Stimulated activated naive CD4-positive, alpha-beta T cell (primary cell): ENCODE results near the gene HMCN1.

ENCODE experiments used
- DNase-seq, 6 experiments: peaks; one replicate each; lab custom pipeline; 2025; lab: John Stamatoyannopoulos, UW

The HMCN1 gene

GRCh38 chr1:186030453-186030852 is 296.3 kb downstream of the HMCN1 start:
- DNase-seq = no peak

DNA sequence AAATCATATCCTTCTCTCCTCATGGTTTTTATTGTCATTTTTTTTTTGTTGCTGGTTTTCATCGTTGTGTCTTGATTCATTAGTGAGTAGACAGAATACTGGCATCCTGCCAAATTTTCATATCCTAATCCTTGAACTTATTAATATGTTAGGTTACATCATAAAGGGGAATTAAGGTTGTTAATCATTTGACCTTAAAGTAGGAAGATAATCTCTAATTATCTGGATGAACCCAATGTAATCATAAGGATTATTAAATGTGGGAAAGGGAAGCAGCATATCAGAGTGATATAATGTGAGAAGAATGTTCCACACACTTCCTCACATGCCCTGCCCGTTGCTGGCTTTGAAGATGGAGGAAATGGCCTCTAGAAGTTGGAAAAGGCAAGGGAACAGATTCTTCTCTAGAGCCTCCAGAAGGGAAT is 299.7 kb downstream of the HMCN1 start:
- no peak for DNase-seq

GRCh38 chr1:186042230-186042629 is 308.0 kb downstream of the HMCN1 start:
- no peak for DNase-seq

- DNase-seq = no peak
These were observed 309.1 kb downstream of the HMCN1 start for GRCh38 chr1:186043296-186043695.

- DNase-seq = no peak
These were observed 310.0 kb downstream of the HMCN1 start for GRCh38 chr1:186044079-186044685.

GRCh38 chr1:186046437-186047211 is 312.4 kb downstream of the HMCN1 start:
- no peak for DNase-seq

DNA sequence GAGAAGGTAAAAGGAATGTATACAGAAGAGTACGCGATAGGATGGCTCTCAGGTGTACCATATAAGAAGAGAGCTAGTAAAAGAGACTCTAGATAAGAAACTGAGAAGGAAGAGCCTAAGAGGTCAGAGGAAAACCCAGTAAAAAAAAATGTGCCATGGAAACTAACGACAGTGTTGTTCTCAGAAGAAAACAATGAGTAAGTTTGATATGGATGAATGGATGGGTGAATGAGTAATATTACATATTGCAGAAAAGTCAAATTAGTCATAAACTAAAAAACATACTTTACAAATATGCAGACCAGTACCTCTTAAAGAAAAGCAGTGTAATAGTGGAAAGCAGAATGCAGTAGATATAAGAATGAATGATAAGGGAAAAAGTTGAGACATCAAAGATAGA is 316.2 kb downstream of the HMCN1 start:
- DNase-seq = no peak

DNA sequence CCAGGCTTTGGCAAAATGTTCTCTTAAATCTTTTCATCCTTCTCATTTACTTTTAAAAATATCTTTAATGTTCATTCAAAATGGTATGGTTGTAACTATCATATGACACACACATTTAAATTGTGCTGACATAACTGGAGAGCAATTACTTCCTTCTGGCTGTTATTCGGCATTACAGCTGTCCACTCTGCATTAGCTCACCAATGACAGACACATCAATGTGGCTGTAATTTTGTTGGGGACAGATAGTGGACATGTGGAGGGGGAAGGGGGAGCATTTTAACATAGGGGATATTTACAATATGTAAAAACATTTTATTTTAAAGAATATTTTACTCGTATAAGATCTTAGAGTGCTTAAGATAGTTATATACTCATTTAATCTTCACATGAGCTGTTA is 319.8 kb downstream of the HMCN1 start:
- no peak for DNase-seq

- DNase-seq = no peak
These were observed 320.7 kb downstream of the HMCN1 start for GRCh38 chr1:186054932-186055331.

GRCh38 chr1:186055846-186056245 is 321.7 kb downstream of the HMCN1 start:
- DNase-seq = no peak

- no peak for DNase-seq
These were observed 322.9 kb downstream of the HMCN1 start for GRCh38 chr1:186057086-186057485.

DNA sequence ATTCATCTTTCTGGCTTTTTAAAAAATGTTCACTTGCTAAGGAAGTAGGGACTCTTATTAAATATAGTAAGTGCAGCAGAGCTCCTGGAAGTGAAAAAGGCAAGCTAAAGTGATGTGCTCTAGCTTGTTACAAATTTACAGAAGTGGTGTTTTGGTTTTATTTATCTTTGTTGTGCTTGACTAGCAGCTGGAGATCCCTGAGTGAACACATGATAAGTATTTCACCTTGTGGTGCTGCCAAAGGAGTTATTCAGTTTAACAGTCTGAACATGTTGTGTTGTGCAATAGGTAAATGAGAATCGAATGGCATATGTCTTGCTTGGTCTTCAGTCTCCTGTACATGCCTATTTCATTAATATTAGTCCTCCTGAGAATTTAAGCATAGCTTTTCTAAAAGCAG is 325.1 kb downstream of the HMCN1 start:
- no peak for DNase-seq

GRCh38 chr1:186059752-186060151 is 325.6 kb downstream of the HMCN1 start:
- DNase-seq = no peak

- DNase-seq = no peak
These were observed 326.0 kb downstream of the HMCN1 start for GRCh38 chr1:186060226-186060625.

- no peak for DNase-seq
These were observed 329.0 kb downstream of the HMCN1 start for GRCh38 chr1:186063091-186063657.

- no peak for DNase-seq
These were observed 332.2 kb downstream of the HMCN1 start for GRCh38 chr1:186066411-186066810.

DNA sequence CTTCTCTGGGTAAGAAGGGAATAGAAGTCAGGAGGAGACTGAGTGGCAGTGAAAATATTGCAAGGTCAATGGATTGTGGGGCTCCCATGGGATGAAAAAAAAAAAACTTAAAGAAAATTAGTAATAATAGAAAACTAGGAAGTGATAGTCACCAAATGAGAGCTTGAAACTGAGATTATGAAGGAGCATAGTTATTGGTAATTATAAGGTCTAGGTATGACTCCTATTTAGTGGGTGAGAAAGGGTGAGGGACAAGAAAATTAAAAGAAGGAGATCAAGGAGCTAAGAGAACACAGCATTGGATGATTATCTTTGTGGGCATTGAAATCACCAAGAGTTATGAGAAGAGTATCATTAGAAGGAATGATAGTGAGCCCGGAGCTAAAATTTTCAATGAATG is 339.5 kb downstream of the HMCN1 start:
- no peak for DNase-seq

GRCh38 chr1:186076006-186076405 is 341.8 kb downstream of the HMCN1 start:
- DNase-seq = no peak

DNA sequence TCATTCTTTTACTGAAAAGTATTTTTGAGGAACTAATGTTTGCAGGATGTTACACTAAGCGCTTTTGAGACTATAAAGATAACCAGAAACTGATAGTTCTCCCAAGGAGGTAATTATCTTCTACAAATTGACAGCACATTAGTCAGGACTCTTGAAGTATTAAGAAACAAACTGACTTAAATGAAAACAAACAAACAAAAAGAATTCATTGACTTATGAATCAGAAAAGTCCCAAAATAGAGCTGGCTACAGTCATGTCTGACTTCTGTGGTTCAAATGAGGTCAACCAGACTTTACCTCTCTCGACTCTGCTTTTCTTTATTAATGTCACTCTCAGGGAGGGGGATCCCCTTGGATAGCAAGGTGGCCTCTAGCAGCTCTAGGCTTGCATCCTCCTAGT is 344.1 kb downstream of the HMCN1 start:
- no peak for DNase-seq

- no peak for DNase-seq
These were observed 345.0 kb downstream of the HMCN1 start for GRCh38 chr1:186079084-186079684.

DNA sequence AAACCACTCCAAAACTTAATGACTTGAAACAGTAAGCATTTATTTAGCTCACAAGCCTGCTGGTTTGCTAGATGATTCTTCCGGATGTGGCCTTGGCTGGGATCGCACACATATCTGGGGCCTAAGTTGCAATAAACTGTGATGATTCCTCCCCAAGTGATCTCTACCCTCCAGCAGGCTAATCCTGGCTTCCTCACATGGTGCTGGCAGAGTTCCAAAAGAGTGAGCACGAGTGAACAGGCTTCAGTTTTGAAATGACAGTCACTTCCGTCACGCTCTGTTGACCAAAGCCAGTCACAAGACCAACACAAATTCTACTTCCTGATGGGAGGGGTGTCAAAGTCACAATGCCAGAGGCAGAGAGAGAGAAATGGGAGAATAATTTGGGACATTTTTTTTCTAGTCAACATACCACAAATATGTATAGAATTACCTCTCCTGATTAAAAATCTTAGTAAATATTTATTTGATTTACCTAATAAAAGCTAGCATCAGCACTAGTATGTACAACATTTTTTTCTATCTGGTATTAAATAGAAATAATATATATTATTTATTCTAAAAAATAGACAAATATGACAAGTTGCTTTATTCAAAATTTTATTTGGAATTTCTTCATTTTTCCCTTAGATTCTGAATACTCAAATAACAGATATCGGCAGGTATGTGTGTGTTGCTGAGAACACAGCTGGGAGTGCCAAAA is 348.2 kb downstream of the HMCN1 start:
- DNase-seq = no peak

- DNase-seq = no peak
These were observed 352.4 kb downstream of the HMCN1 start for GRCh38 chr1:186086583-186086982.
